Activated naive CD4-positive, alpha-beta T cell treated with anti-CD3 and anti-CD28 coated beads, Interleukin-2, amount 50 U/mL, for 72 hours (primary cell): Measurements from ENCODE around the gene FHIT. TPM values are rescaled to one million over a fixed set of nuclear protein-coding genes. Genes with fewer than 3 reads are reported as not detected.

Source experiments
- ATAC-seq, 2 donors: fragments of 150-1000 bp; cut with Tn5 transposase; 2 replicates each; pipeline ENCODE4 v1.10.0; 2021; ENCODE audit warnings: mild to moderate bottlenecking in 2 of 2, moderate library complexity in 2 of 2
- DNase-seq, 2 donors: peaks; one replicate each; pipeline ENCODE4 v3.0.0; 2021 to 2022; ENCODE audit warnings: low spot score in 2 of 2
- H3K27ac Mint-ChIP-seq, 2 donors: one replicate each; pipeline ENCODE4 v1.8.0; 2022; ENCODE audit warnings: mild to moderate bottlenecking in 2 of 2, mixed read lengths in 2 of 2
- H3K36me3 Mint-ChIP-seq, 2 donors: one replicate each; pipeline ENCODE4 v1.8.0; 2022; ENCODE audit warnings: mixed read lengths in 2 of 2
- H3K9me3 Mint-ChIP-seq, 2 donors: one replicate each; pipeline ENCODE4 v1.8.0; 2022; ENCODE audit warnings: mixed read lengths in 2 of 2
- total RNA-seq, 2 donors: library from RNA; stranded (reverse); gene quantifications; one replicate each; pipeline ENCODE4 v1.2.3, GENCODE V29; 2022

FHIT gene
- total RNA-seq, 2 donors from 2014 or later = 21.3 to 37.0 TPM

- ATAC-seq (no peak), DNase-seq (no peak)
- H3K27ac Mint-ChIP-seq = no peak overlapping the region
- peaks cover 0 to 25% of the 10 kb centered on the region in 2 donors for H3K9me3 Mint-ChIP-seq
- peaks cover 20 to 22% of the 10 kb centered on the region in 2 donors for H3K36me3 Mint-ChIP-seq
Observed at GRCh38 chr3:59790241-59790640, 1461.0 kb downstream of the FHIT start.

- Mint-ChIP-seq H3K36me3 (peaks cover 20 to 22% of the 10 kb centered on the region in 2 donors), H3K9me3 (peaks cover 0 to 25% of the 10 kb centered on the region in 2 donors), H3K27ac (no peak overlapping the region)
- ATAC-seq (no peak), DNase-seq (no peak)
Observed at GRCh38 chr3:59788801-59789200, 1462.5 kb downstream of the FHIT start.

GRCh38 chr3:59788133-59788532, 1463.1 kb downstream of the FHIT start:
- ATAC-seq (no peak), DNase-seq (no peak)
- H3K9me3 Mint-ChIP-seq = peaks cover 0 to 25% of the 10 kb centered on the region in 2 donors
- H3K27ac Mint-ChIP-seq = no peak overlapping the region
- H3K36me3 Mint-ChIP-seq = peaks cover 20 to 27% of the 10 kb centered on the region in 2 donors

- no peak overlapping the region for H3K27ac Mint-ChIP-seq
- ATAC-seq (no peak), DNase-seq (no peak)
- peaks cover 0 to 25% of the 10 kb centered on the region in 2 donors for H3K9me3 Mint-ChIP-seq
- peaks cover 20 to 27% of the 10 kb centered on the region in 2 donors for H3K36me3 Mint-ChIP-seq
Observed at GRCh38 chr3:59786374-59786773, 1464.9 kb downstream of the FHIT start.

GRCh38 chr3:59784164-59784563, 1467.1 kb downstream of the FHIT start:
- no peak for ATAC-seq
- Mint-ChIP-seq H3K27ac (peak overlapping the region in 1 of 2 donors; percentile 65), H3K9me3 (peaks cover 0 to 26% of the 10 kb centered on the region in 2 donors), H3K36me3 (peaks cover 22 to 27% of the 10 kb centered on the region in 2 donors)
- no peak for DNase-seq

- Mint-ChIP-seq H3K36me3 (peaks cover 22 to 26% of the 10 kb centered on the region in 2 donors), H3K27ac (peak overlapping the region; percentile 17 to 72), H3K9me3 (peaks cover 0 to 25% of the 10 kb centered on the region in 2 donors)
- DNase-seq (peak; percentile 20 to 59), ATAC-seq (peak; percentile 91)
Observed at GRCh38 chr3:59783468-59783988, 1467.7 kb downstream of the FHIT start.

- Mint-ChIP-seq H3K36me3 (peaks cover 16 to 20% of the 10 kb centered on the region in 2 donors), H3K27ac (no peak overlapping the region), H3K9me3 (peaks cover 0 to 16% of the 10 kb centered on the region in 2 donors)
- ATAC-seq (no peak), DNase-seq (no peak)
Observed at GRCh38 chr3:59782664-59783063, 1468.6 kb downstream of the FHIT start.

GRCh38 chr3:59780209-59780608, 1471.0 kb downstream of the FHIT start:
- Mint-ChIP-seq H3K27ac (no peak overlapping the region), H3K9me3 (peaks cover 0 to 4% of the 10 kb centered on the region in 2 donors), H3K36me3 (peaks cover 5 to 9% of the 10 kb centered on the region in 2 donors)
- ATAC-seq = no peak
- DNase-seq = no peak

- DNase-seq (no peak), ATAC-seq (no peak)
- Mint-ChIP-seq H3K9me3 (peaks cover 0 to 4% of the 10 kb centered on the region in 2 donors), H3K36me3 (peaks cover 5 to 9% of the 10 kb centered on the region in 2 donors), H3K27ac (no peak overlapping the region)
Observed at GRCh38 chr3:59779260-59779659, 1472.0 kb downstream of the FHIT start.

- Mint-ChIP-seq H3K36me3 (peaks cover 0 to 9% of the 10 kb centered on the region in 2 donors), H3K27ac (peak overlapping the region; percentile 14 to 19), H3K9me3 (peaks cover 0 to 4% of the 10 kb centered on the region in 2 donors)
- DNase-seq (no peak), ATAC-seq (no peak)
Observed at GRCh38 chr3:59777667-59778077, 1473.6 kb downstream of the FHIT start.

GRCh38 chr3:59777066-59777465, 1474.2 kb downstream of the FHIT start:
- peaks cover 0 to 4% of the 10 kb centered on the region in 2 donors for H3K9me3 Mint-ChIP-seq
- ATAC-seq (no peak), DNase-seq (no peak)
- peaks cover 0 to 9% of the 10 kb centered on the region in 2 donors for H3K36me3 Mint-ChIP-seq
- peak overlapping the region in 1 of 2 donors; percentile 14 for H3K27ac Mint-ChIP-seq

- Mint-ChIP-seq H3K9me3 (peaks cover 0 to 4% of the 10 kb centered on the region in 2 donors), H3K36me3 (peaks cover 0 to 9% of the 10 kb centered on the region in 2 donors), H3K27ac (no peak overlapping the region)
- DNase-seq = no peak
- ATAC-seq = no peak
Observed at GRCh38 chr3:59775761-59776325, 1475.4 kb downstream of the FHIT start.

- Mint-ChIP-seq H3K27ac (no peak overlapping the region), H3K36me3 (peaks cover 0 to 9% of the 10 kb centered on the region in 2 donors), H3K9me3 (peaks cover 0 to 1% of the 10 kb centered on the region in 2 donors)
- DNase-seq = no peak
- no peak for ATAC-seq
Observed at GRCh38 chr3:59775106-59775505, 1476.1 kb downstream of the FHIT start.

GRCh38 chr3:59774634-59775033, 1476.6 kb downstream of the FHIT start:
- H3K9me3 Mint-ChIP-seq = no peaks in the 10 kb centered on the region

GRCh38 chr3:59774000-59774399, 1477.3 kb downstream of the FHIT start:
- ATAC-seq = no peak
- H3K27ac Mint-ChIP-seq = no peak overlapping the region
- no peaks in the 10 kb centered on the region for H3K9me3 Mint-ChIP-seq
- DNase-seq = no peak
- peaks cover 0 to 1% of the 10 kb centered on the region in 2 donors for H3K36me3 Mint-ChIP-seq

More at GRCh38 chr3:59774634-59775033, 1476.6 kb downstream of the FHIT start:
- Mint-ChIP-seq H3K27ac (no peak overlapping the region), H3K36me3 (peaks cover 0 to 7% of the 10 kb centered on the region in 2 donors)
- ATAC-seq (no peak), DNase-seq (no peak)

GRCh38 chr3:59772416-59773408, 1478.5 kb downstream of the FHIT start:
- ATAC-seq = peak; percentile 83
- peak in 1 of 2 donors; percentile 29 for DNase-seq
- Mint-ChIP-seq H3K36me3 (no peaks in the 10 kb centered on the region), H3K27ac (no peak overlapping the region), H3K9me3 (no peaks in the 10 kb centered on the region)

- Mint-ChIP-seq H3K27ac (no peak overlapping the region), H3K36me3 (no peaks in the 10 kb centered on the region), H3K9me3 (no peaks in the 10 kb centered on the region)
- DNase-seq = no peak
- peak; percentile 47 to 58 for ATAC-seq
Observed at GRCh38 chr3:59771768-59772181, 1479.5 kb downstream of the FHIT start.
